Measurements from ENCODE around the gene FETUB.
"Not testable (repeated sequence)": the region's sequence is repeated elsewhere in the genome, so short reads cannot be mapped to it uniquely, and the experiment has no call there.

Gene FETUB

GRCh38 chr3:186683979-186684378 lies 43.8 kb downstream of the FETUB start:
- DNase-seq: no peak

GRCh38 chr3:186686475-186686874 lies 46.3 kb downstream of the FETUB start:
- not testable (repeated sequence) for DNase-seq

GRCh38 chr3:186687120-186687651 lies 47.0 kb downstream of the FETUB start:
- DNase-seq: no peak

- DNase-seq: not testable (repeated sequence)
Measured at GRCh38 chr3:186690304-186690703, 50.1 kb downstream of the FETUB start.

- no peak for DNase-seq
Measured at GRCh38 chr3:186691676-186692075, 51.5 kb downstream of the FETUB start.

- DNase-seq: no peak
Measured at GRCh38 chr3:186693843-186694242, 53.6 kb downstream of the FETUB start.

GRCh38 chr3:186694288-186695032 lies 54.3 kb downstream of the FETUB start:
- DNase-seq: no peak

GRCh38 chr3:186696522-186696921 lies 56.3 kb downstream of the FETUB start:
- no peak for DNase-seq

- no peak for DNase-seq
Measured at GRCh38 chr3:186697510-186697909, 57.3 kb downstream of the FETUB start.

GRCh38 chr3:186700267-186700666 lies 60.1 kb downstream of the FETUB start:
- DNase-seq: no peak

GRCh38 chr3:186702451-186702850 lies 62.3 kb downstream of the FETUB start:
- not testable (repeated sequence) for DNase-seq
